IPS-18c (cell line): ENCODE measurements around the gene CCDC183.
"Not testable (repeated sequence)": the region's sequence is repeated elsewhere in the genome, so short reads cannot be mapped to it uniquely, and the experiment has no call there.

Source experiments
- H3K4me3 ChIP-seq: 2 replicates; pipeline ENCODE4 v1.7.0; 2013; ENCODE audit warnings: low read depth, mild to moderate bottlenecking, low read length, moderate library complexity; ENCODE audit not compliant: insufficient read depth
- H3K9me3 ChIP-seq: one replicate; pipeline ENCODE4 v1.6.1; 2013; ENCODE audit warnings: mild to moderate bottlenecking, low read length, moderate library complexity; ENCODE audit not compliant: control insufficient read depth, insufficient read depth

Gene CCDC183

GRCh38 chr9:136774416-136775045, 21.6 kb upstream of the CCDC183 start:
- no peaks in the 10 kb centered on the region for H3K9me3 ChIP-seq
- H3K4me3 ChIP-seq, result no peak overlapping the region

GRCh38 chr9:136775191-136775590, 20.9 kb upstream of the CCDC183 start:
- Histone ChIP-seq H3K4me3 (no peak overlapping the region), H3K9me3 (no peaks in the 10 kb centered on the region)

- Histone ChIP-seq H3K9me3 (no peaks in the 10 kb centered on the region), H3K4me3 (no peak overlapping the region)
Observed at GRCh38 chr9:136776947-136777346, 19.2 kb upstream of the CCDC183 start.

GRCh38 chr9:136777359-136777758, 18.8 kb upstream of the CCDC183 start:
- H3K4me3 ChIP-seq, result no peak overlapping the region
- H3K9me3 ChIP-seq, result no peaks in the 10 kb centered on the region

GRCh38 chr9:136779808-136780207, 16.3 kb upstream of the CCDC183 start:
- Histone ChIP-seq H3K9me3 (no peaks in the 10 kb centered on the region), H3K4me3 (no peak overlapping the region)

- Histone ChIP-seq H3K4me3 (no peak overlapping the region), H3K9me3 (no peaks in the 10 kb centered on the region)
Observed at GRCh38 chr9:136782452-136782851, 13.7 kb upstream of the CCDC183 start.

GRCh38 chr9:136784249-136784996, 11.7 kb upstream of the CCDC183 start:
- no peaks in the 10 kb centered on the region for H3K9me3 ChIP-seq
- no peak overlapping the region for H3K4me3 ChIP-seq

GRCh38 chr9:136784997-136785361, 11.2 kb upstream of the CCDC183 start:
- Histone ChIP-seq H3K4me3 (no peak overlapping the region), H3K9me3 (no peaks in the 10 kb centered on the region)

GRCh38 chr9:136785565-136786355, 10.4 kb upstream of the CCDC183 start:
- not testable (repeated sequence) for H3K9me3 ChIP-seq, H3K4me3 ChIP-seq

GRCh38 chr9:136786451-136786850, 9.7 kb upstream of the CCDC183 start:
- Histone ChIP-seq H3K9me3 (no peaks in the 10 kb centered on the region), H3K4me3 (no peak overlapping the region)

- H3K4me3 ChIP-seq, H3K9me3 ChIP-seq: not testable (repeated sequence)
Observed at GRCh38 chr9:136786983-136787382, 9.2 kb upstream of the CCDC183 start.

- Histone ChIP-seq H3K9me3 (no peaks in the 10 kb centered on the region), H3K4me3 (no peak overlapping the region)
Observed at GRCh38 chr9:136787690-136788400, 8.3 kb upstream of the CCDC183 start.

- H3K9me3 ChIP-seq, H3K4me3 ChIP-seq: not testable (repeated sequence)
Observed at GRCh38 chr9:136788644-136789522, 7.3 kb upstream of the CCDC183 start.

GRCh38 chr9:136789523-136789937, 6.6 kb upstream of the CCDC183 start:
- no peaks in the 10 kb centered on the region for H3K9me3 ChIP-seq
- H3K4me3 ChIP-seq, result no peak overlapping the region

GRCh38 chr9:136790640-136791515, 5.3 kb upstream of the CCDC183 start, which contains the start of gene TMEM141:
TMEM141 (plus strand) TSS chr9:136791344; CDS start chr9:136791371, 27 bp downstream.
- no peaks in the 10 kb centered on the region for H3K9me3 ChIP-seq

More at GRCh38 chr9:136790640-136791515, 5.3 kb upstream of the CCDC183 start, which contains the start of gene TMEM141:
- peak within 1 kb of the TSS; percentile 92 for H3K4me3 ChIP-seq
